Right lobe of liver (tissue), 6 donors: Measurements from ENCODE around the gene DOP1B. TPM values are rescaled to one million over a fixed set of nuclear protein-coding genes. Genes with fewer than 3 reads are reported as not detected.
"Not testable (repeated sequence)": the region's sequence is repeated elsewhere in the genome, so short reads cannot be mapped to it uniquely, and the experiment has no call there.

Experiments used
- ATAC-seq, 4 donors: fragments of 200-7000 bp; cut with Tn5 transposase; one replicate each; pipeline ENCODE4 v1.9.1; 2020; ENCODE audit warnings: mild to moderate bottlenecking in 4 of 4, moderate library complexity in 4 of 4
- DNase-seq, 3 donors: peaks; one replicate each; pipeline ENCODE4 v3.0.0-alpha.2; 2020
- H3K27ac ChIP-seq, 3 donors: fragments of 200-600 bp; one replicate each; pipeline ENCODE4 v1.8.0; 2022
- H3K27me3 ChIP-seq, 2 donors: fragments of 200-600 bp; one replicate each; pipeline ENCODE4 v1.8.0; 2022
- H3K36me3 ChIP-seq, 4 donors: fragments of 200-600 bp; sonication (generic) in 1 of 4; one replicate each; pipeline versions ENCODE4 v1.5.1 to v1.8.0; 2017 to 2022; ENCODE audit warnings: control low read depth in 1 of 4
- H3K4me1 ChIP-seq, 4 donors: fragments of 200-600 bp; sonication (generic) in 1 of 4; one replicate each; pipeline versions ENCODE4 v1.5.1 to v1.8.0; 2017 to 2022; ENCODE audit warnings: control low read depth in 1 of 4
- H3K4me3 ChIP-seq, 3 donors: fragments of 200-600 bp; one replicate each; pipeline ENCODE4 v1.8.0; 2022
- H3K9me3 ChIP-seq, 4 donors: fragments of 200-600 bp; sonication (generic) in 1 of 4; one replicate each; pipeline versions ENCODE4 v1.5.1 to v1.8.0; 2017 to 2022; ENCODE audit warnings: control low read depth in 1 of 4
- CTCF ChIP-seq, 4 donors: fragments of 200-600 bp in 3 of 4; fragments of 450-650 bp in 1 of 4; IDR thresholded peaks; one replicate each; pipeline versions ENCODE4 v1.5.1 to v1.8.0; 2016 to 2022; ENCODE audit warnings: antibody characterized with exemption in 4 of 4, mild to moderate bottlenecking in 2 of 4
- POLR2A ChIP-seq: fragments of 450-650 bp; IDR thresholded peaks from one replicate; pipeline ENCODE4 v1.6.1; 2017; ENCODE audit warnings: antibody characterized with exemption, mild to moderate bottlenecking
- WGBS: methylation state at CpG from one replicate; pipeline ENCODE4 v1.1.6; 2018; ENCODE audit warnings: low coverage, low lambda C conversion rate; ENCODE audit not compliant: insufficient coverage; ENCODE audit errors: missing lambda C conversion rate; 5-methylcytosine and 5-hydroxymethylcytosine counted together
- intact Hi-C, 2 donors: fragments of 100-400 bp; cut with DNase I; formaldehyde crosslinking; loops; one replicate each; pipeline versions ENCODE4 v1.11.2 to v1.14.1; 2022
- total RNA-seq, 6 experiments: library from RNA; depleted of rRNA in 2 of 6; stranded (reverse); fragments of >200 nt in 2 of 6; fragmentation: NEBNext Ultra II Directional in 3 of 6; extraction: Animal tissue kit (Norgen Biotek cat#: 25700) in 3 of 6; gene quantifications; one replicate each; pipeline versions ENCODE4 v1.1.0 to v1.2.4, GENCODE V29; 2016 to 2023
- donor health status: DM: no; HTN: yes; CAD: no.
- donor health status: DM: no; HTN: no; CAD: no.
- donor health status: DM: no; HTN: no; CAD: no.
- donor health status: DM: no; HTN: yes; CAD: no.
- donor health status: DM: no; HTN: yes; CAD: no.

The DOP1B gene
- total RNA-seq, 6 experiments from 2014 or later: 6.6 to 30.1 (median 20.9) TPM

DNA sequence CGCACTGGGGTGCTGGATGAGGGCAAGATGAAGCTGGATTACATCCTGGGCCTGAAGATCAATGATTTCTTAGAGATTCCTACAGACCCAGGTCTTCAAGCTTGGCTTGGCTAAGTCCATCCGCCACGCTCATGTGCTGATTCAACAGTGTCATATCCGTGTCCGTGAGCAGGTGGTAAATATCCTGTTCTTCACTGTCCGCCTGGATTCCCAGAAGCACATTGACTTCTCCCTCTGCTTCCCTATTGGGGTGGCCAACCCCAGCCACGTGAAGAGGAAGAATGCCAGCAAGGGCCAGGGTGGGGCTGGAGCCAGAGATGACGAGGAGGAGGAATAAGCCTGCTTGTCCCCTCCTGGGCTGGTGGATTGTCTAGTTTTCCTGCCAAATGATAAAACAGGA, 23.9 kb upstream of the DOP1B start:
- WGBS: 40% methylated on average over 2 of the region's 8 CpGs
- no peaks in the 10 kb centered on the region for H3K36me3 ChIP-seq
- H3K9me3 ChIP-seq: no peaks in the 10 kb centered on the region
- H3K27me3 ChIP-seq: no peaks in the 10 kb centered on the region
- TF ChIP-seq POLR2A (no peak), CTCF (IDR thresholded peaks at IDR 0.05) (no peak)
- no peak overlapping the region for H3K4me3 ChIP-seq
- H3K27ac ChIP-seq: no peak overlapping the region
- intact Hi-C loops: no loop called here
- DNase-seq (no peak), ATAC-seq (no peak)
- H3K4me1 ChIP-seq: peaks cover 0 to 19% (median 9%) of the 10 kb centered on the region in 4 donors

- Histone ChIP-seq H3K4me1 (peaks cover 0 to 13% (median 6%) of the 10 kb centered on the region in 4 donors), H3K36me3 (no peaks in the 10 kb centered on the region), H3K27me3 (no peaks in the 10 kb centered on the region), H3K4me3 (peak within 1 kb of the TSS; percentile 46 to 56 (median 54)), H3K27ac (peak within 1 kb of the TSS in 2 of 3 donors; percentile 29 to 63), H3K9me3 (no peaks in the 10 kb centered on the region)
- intact Hi-C loops: no loop called here
- ATAC-seq (peak; percentile 35 to 51 (median 44)), DNase-seq (peak in 2 of 3 donors; percentile 46 to 54)
- TF ChIP-seq CTCF (IDR thresholded peaks at IDR 0.05) (no peak), POLR2A (no peak)
- 0% methylated on average over 30 of the region's 53 CpGs for WGBS
Measured at GRCh38 chr21:36134803-36135390, 21.7 kb upstream of the DOP1B start, which contains the start of gene CBR3. Gene CBR3 (plus strand): TSS chr21:36135079. CDS start chr21:36135193, 114 bp downstream.

DNA sequence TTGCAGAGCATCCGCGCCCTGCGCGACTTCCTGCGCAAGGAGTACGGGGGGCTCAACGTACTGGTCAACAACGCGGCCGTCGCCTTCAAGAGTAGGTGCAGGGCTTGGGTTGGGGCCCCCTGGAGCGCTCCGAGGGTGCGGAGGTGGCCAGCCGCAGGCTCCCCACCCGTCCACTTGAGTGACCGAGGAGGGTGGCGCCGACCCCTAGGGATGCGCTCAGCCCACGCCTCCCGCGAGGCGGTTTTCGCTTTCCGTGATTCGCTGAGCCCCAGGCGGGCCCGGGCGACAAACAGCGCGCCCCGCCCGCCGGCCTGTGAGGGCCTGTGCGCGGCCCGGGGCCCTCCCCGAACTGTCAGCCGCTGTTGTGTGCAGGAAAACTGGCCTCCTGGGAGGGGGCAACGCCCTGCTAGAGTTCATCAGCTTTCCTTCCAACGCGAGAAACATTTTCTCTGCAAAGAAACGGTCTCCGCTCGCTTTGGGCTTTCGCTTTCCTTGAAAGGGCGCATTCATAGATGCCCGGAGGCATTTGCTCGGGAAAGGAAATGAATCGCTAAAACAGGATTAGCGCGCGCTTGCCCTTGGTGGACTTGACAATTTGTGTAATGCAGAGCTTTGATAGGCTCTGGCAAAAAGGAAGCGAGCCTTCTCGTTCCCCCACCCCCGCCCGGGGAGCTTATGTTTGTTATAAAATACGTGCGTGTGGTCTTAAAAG, 21.1 kb upstream of the DOP1B start:
- no peaks in the 10 kb centered on the region for H3K9me3 ChIP-seq
- H3K27ac ChIP-seq: peak overlapping the region in 2 of 3 donors; percentile 29 to 63
- TF ChIP-seq CTCF (IDR thresholded peaks at IDR 0.05): no peak
- no peak for TF ChIP-seq POLR2A
- H3K27me3 ChIP-seq: no peaks in the 10 kb centered on the region
- H3K36me3 ChIP-seq: no peaks in the 10 kb centered on the region
- WGBS: 0% methylated on average over 17 of the region's 60 CpGs
- ATAC-seq: peak; percentile 73 to 83 (median 82)
- H3K4me1 ChIP-seq: peaks cover 0 to 13% (median 6%) of the 10 kb centered on the region in 4 donors
- H3K4me3 ChIP-seq: peak overlapping the region; percentile 46 to 56 (median 54)
- DNase-seq: peak in 2 of 3 donors; percentile 50 to 60
- intact Hi-C loops: no loop called here

DNA sequence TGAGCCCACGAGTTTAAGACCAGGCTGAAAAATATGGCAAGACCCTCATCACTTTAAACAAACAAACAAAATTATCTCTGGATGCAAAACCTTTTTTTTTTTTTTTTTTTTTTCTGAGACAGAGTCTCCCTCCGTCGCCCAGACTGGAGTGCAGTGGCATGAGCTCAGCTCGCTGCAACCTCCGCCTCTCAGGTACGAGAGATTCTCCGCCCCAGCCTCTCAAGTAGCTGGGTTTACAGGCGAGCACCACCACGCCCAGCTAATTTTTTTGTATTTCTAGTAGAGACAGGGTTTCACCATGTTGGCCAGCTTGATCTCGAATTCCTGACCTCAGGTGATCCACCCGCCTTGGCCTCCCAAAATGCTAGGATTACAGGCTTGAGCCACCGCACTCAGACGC, 16.8 kb upstream of the DOP1B start:
- H3K9me3 ChIP-seq, H3K4me3 ChIP-seq, H3K27me3 ChIP-seq, H3K4me1 ChIP-seq, H3K36me3 ChIP-seq, ATAC-seq, H3K27ac ChIP-seq, DNase-seq: not testable (repeated sequence)
- intact Hi-C loops: loop anchor here in 1 of 2 donors (10.0 kb wide), 1 partner anchor 65 kb away; no protein-coding TSS in a partner anchor
- 88% methylated on average over 9 of the region's 13 CpGs for WGBS

DNA sequence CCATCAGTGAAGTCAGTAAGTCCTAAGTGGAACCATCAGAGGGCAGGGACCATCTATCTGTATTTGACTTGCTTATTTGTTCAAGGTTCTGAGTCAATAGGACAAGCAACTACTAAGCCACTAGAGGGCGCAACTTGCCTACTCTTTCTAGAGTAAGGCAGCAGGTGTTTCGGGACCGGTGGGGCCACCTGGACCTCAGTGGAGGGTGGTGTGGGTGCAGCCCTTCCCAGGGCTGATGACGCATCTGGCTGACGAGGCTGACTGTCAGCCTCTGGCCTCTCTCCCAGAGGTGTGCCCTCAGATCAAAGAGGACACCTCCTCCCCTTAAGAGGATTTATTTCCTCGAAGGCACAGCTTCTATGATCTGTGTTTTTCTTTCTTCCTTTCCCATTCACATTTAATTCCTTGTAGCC, 15.1 kb upstream of the DOP1B start:
- Histone ChIP-seq H3K4me1 (no peaks in the 10 kb centered on the region), H3K27ac (no peak overlapping the region), H3K27me3 (no peaks in the 10 kb centered on the region), H3K4me3 (no peak overlapping the region), H3K9me3 (no peaks in the 10 kb centered on the region), H3K36me3 (no peaks in the 10 kb centered on the region)
- WGBS: 4% methylated on average over 6 of the region's 6 CpGs
- intact Hi-C loops: loop anchor here in 1 of 2 donors (10.0 kb wide), 1 partner anchor 63 kb away; no protein-coding TSS in a partner anchor
- DNase-seq (peak; percentile 79 to 87 (median 86)), ATAC-seq (peak; percentile 98 to 99 (median 99))
- peak; percentile 90 to 91 (median 90) for TF ChIP-seq CTCF (IDR thresholded peaks at IDR 0.05)
- no peak for TF ChIP-seq POLR2A

GRCh38 chr21:36144233-36144632, 12.4 kb upstream of the DOP1B start:
- 81% methylated on average over 4 of the region's 6 CpGs for WGBS
- not testable (repeated sequence) for DNase-seq, H3K27me3 ChIP-seq, ATAC-seq, H3K9me3 ChIP-seq, H3K4me3 ChIP-seq, H3K27ac ChIP-seq, H3K36me3 ChIP-seq, H3K4me1 ChIP-seq
- intact Hi-C loops: loop anchor here in 1 of 2 donors (10.0 kb wide), 1 partner anchor 61 kb away; no protein-coding TSS in a partner anchor
